HepG2 (cell line): ENCODE results near the gene TBL2. TPM values are rescaled to one million over a fixed set of nuclear protein-coding genes. Genes with fewer than 3 reads are reported as not detected.

Source experiments
- AGO1 ChIP-seq: fragments of 200-400 bp; formaldehyde crosslinking; IDR thresholded peaks from 2 replicates; pipeline ENCODE4 v1.6.1; 2017; ENCODE audit warnings: mild to moderate bottlenecking, low read depth, low read length, moderate library complexity; ENCODE audit not compliant: poor library complexity, severe bottlenecking
- ASH2L ChIP-seq: fragments of 300-600, 200-600 bp; sonication (generic); IDR thresholded peaks from 2 replicates; pipeline ENCODE4 v1.7.0; 2017; ENCODE audit warnings: low read depth, mild to moderate bottlenecking, moderate library complexity, mixed read lengths, low read length; ENCODE audit not compliant: insufficient read length
- DZIP1 ChIP-seq: sonication (generic); formaldehyde crosslinking; IDR thresholded peaks from 2 replicates; pipeline ENCODE4 v1.5.0; 2020; ENCODE audit warnings: mild to moderate bottlenecking, missing genetic modification reagents
- EHMT2 ChIP-seq: fragments of 200-600 bp; sonication (generic); IDR thresholded peaks from 2 replicates; pipeline ENCODE4 v1.7.0; 2017; ENCODE audit warnings: antibody characterized with exemption, low read depth, low read length, borderline replicate concordance
- ELF4 ChIP-seq: sonication (generic); formaldehyde crosslinking; IDR thresholded peaks from 2 replicates; pipeline ENCODE4 v1.5.0; 2020; ENCODE audit warnings: missing genetic modification reagents, mild to moderate bottlenecking, moderate library complexity, borderline replicate concordance
- HMG20B ChIP-seq: conservative IDR thresholded peaks from 2 replicates; pipeline ENCODE4 v1.6.1; 2016; ENCODE audit warnings: missing genetic modification reagents, missing compliant biosample characterization
- JARID2 ChIP-seq: sonication (generic); formaldehyde crosslinking; IDR thresholded peaks from 2 replicates; pipeline ENCODE4 v1.8.1; 2023; ENCODE audit warnings: missing genetic modification reagents, inconsistent platforms; ENCODE audit not compliant: insufficient replicate concordance
- KAT8 ChIP-seq: IDR thresholded peaks from 2 replicates; pipeline ENCODE4 v1.6.1; 2016; ENCODE audit warnings: missing genetic modification reagents, missing compliant biosample characterization
- MAFG ChIP-seq: sonication (generic); formaldehyde crosslinking; IDR thresholded peaks from 2 replicates; pipeline ENCODE4 v1.5.1; 2020; ENCODE audit warnings: mild to moderate bottlenecking, missing genetic modification reagents
- NR2C2 ChIP-seq: sonication (generic); formaldehyde crosslinking; IDR thresholded peaks from 2 replicates; pipeline ENCODE4 v1.4.0; 2020; ENCODE audit warnings: missing genetic modification reagents, mild to moderate bottlenecking, moderate library complexity, borderline replicate concordance
- SKI ChIP-seq: fragments of 450-650 bp; IDR thresholded peaks from one replicate; pipeline ENCODE4 v1.6.1; 2018; ENCODE audit warnings: mild to moderate bottlenecking; ENCODE audit not compliant: partially characterized antibody
- SNAI1 ChIP-seq: sonication (generic); formaldehyde crosslinking; IDR thresholded peaks from 2 replicates; pipeline ENCODE4 v1.5.0; 2020; ENCODE audit warnings: mild to moderate bottlenecking, missing genetic modification reagents, borderline replicate concordance
- TBX2 ChIP-seq: sonication (generic); formaldehyde crosslinking; IDR thresholded peaks from 2 replicates; pipeline ENCODE4 v1.5.0; 2020; ENCODE audit warnings: missing genetic modification reagents, mild to moderate bottlenecking, borderline replicate concordance
- TP53 ChIP-seq: sonication (generic); formaldehyde crosslinking; conservative IDR thresholded peaks from 2 replicates; pipeline ENCODE4 v1.4.0; 2020; ENCODE audit warnings: missing genetic modification reagents
- ZNF136 ChIP-seq: sonication (generic); formaldehyde crosslinking; IDR thresholded peaks from 2 replicates; pipeline ENCODE4 v1.8.1; 2022; ENCODE audit warnings: low read depth, mild to moderate bottlenecking, moderate library complexity, missing genetic modification reagents
- ZNF460 ChIP-seq: sonication (generic); formaldehyde crosslinking; IDR thresholded peaks from 2 replicates; pipeline ENCODE4 v1.5.1; 2020; ENCODE audit warnings: missing genetic modification reagents, mild to moderate bottlenecking, borderline replicate concordance
- ZNF556 ChIP-seq: sonication (generic); formaldehyde crosslinking; IDR thresholded peaks from 2 replicates; pipeline ENCODE4 v1.4.0; 2020; ENCODE audit warnings: mild to moderate bottlenecking, missing genetic modification reagents, borderline replicate concordance
- ZNF770 ChIP-seq: sonication (generic); formaldehyde crosslinking; IDR thresholded peaks from 2 replicates; pipeline ENCODE4 v1.5.0; 2020; ENCODE audit warnings: mild to moderate bottlenecking, missing genetic modification reagents
- polyA plus RNA-seq, 8 experiments: library from polyadenylated mRNA; depleted of rRNA in 3 of 8; stranded (reverse) in 7 of 8; unstranded in 1 of 8; fragments of >200 nt; fragmentation: Illumina TruSeq in 4 of 8; extraction: Trizol in 4 of 8; gene quantifications; 2 replicates each; pipeline versions ENCODE4 v1.2.1 to v1.2.3, GENCODE V29; 2011 to 2016; ENCODE audit warnings: low read depth in 4 of 8, missing spikeins in 1 of 8, mixed read lengths in 1 of 8; ENCODE audit not compliant: insufficient read depth in 1 of 8
- total RNA-seq, 5 experiments: library from RNA; depleted of rRNA; stranded (reverse); fragments of >200 nt; fragmentation: Illumina TruSeq; extraction: Trizol; gene quantifications; 2 replicates each; pipeline ENCODE4 v1.2.3, GENCODE V29; 2016; ENCODE audit warnings: low read depth in 1 of 5
- TF ChIP-seq, protein P1 (sequence below): fragments of 450-650 bp; IDR thresholded peaks from 2 replicates; pipeline ENCODE4 v1.6.1; 2017
- TF ChIP-seq, protein P2 (sequence below): sonication (generic); formaldehyde crosslinking; IDR thresholded peaks from 2 replicates; pipeline ENCODE4 v1.5.0; 2020; ENCODE audit warnings: mild to moderate bottlenecking, low read depth, missing genetic modification reagents, borderline replicate concordance
- TF ChIP-seq, protein P3 (sequence below): sonication (generic); formaldehyde crosslinking; IDR thresholded peaks from 2 replicates; pipeline ENCODE4 v1.8.1; 2023; ENCODE audit warnings: mild to moderate bottlenecking, missing genetic modification reagents

TBL2 gene
- total and polyA plus RNA-seq, 2 of the 13 experiments (the other 11 are each of a cell fraction or from before 2014, with no cell fraction given), result 43.4 to 47.2 TPM

DNA sequence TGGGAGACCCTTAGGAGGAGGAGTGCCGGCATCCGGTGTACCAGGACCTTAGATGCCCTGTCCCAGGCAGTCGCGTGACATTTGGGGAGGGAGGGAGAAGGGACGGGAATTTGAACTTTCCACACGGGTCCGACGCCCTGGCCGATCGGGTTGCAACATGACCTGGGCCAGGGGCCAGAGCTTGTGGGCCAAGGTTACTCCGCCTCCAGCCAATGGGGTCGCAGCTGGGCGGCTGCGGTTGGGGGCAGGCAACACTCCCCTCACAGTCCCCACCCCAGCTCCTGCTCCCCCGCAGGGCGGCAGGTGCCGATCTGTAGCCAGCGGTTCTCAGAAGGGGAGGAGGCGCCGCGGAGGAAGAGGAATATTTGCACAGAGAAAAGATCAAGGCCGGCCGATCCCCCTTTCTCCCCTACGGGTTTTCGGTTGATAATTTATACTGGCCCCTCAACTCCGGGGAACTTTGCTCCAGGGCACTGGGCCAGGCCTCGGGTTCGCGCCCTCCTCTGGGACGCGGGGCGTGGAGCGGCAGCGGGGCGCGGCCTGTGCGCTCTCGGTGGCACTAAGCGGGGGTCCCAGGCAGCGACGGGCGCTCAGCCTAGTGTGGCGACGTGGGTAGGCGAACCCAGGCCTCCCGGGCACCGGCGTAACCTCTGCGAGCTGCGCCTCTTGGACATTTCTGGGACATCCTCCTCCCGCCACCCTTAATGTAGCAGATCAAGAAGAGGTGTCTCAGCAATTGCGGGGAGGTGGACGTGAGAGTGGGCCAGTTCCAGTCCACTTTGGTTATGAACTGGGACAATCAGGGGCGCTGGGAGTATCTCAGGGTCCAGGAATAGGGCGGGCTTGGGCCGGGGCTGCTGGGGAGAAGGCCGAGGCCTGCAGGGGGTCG is 44.8 kb upstream of the TBL2 start (continued):
- TF ChIP-seq DZIP1, result peak; percentile 95
- no peak for TF ChIP-seq TP53 (CRISPR knock-in tag)
- no peak; the same call in 1 of the 2 replicates for TF ChIP-seq KAT8 (CRISPR knock-in tag)
- TF ChIP-seq JARID2, result no peak
- no peak; the same call in 1 of the 2 replicates for TF ChIP-seq ZNF460 (CRISPR knock-in tag)
- TF ChIP-seq ASH2L, result peak; percentile 77
- TF ChIP-seq, protein P1, sequence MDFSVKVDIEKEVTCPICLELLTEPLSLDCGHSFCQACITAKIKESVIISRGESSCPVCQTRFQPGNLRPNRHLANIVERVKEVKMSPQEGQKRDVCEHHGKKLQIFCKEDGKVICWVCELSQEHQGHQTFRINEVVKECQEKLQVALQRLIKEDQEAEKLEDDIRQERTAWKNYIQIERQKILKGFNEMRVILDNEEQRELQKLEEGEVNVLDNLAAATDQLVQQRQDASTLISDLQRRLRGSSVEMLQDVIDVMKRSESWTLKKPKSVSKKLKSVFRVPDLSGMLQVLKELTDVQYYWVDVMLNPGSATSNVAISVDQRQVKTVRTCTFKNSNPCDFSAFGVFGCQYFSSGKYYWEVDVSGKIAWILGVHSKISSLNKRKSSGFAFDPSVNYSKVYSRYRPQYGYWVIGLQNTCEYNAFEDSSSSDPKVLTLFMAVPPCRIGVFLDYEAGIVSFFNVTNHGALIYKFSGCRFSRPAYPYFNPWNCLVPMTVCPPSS, result no peak
- TF ChIP-seq, protein P2, sequence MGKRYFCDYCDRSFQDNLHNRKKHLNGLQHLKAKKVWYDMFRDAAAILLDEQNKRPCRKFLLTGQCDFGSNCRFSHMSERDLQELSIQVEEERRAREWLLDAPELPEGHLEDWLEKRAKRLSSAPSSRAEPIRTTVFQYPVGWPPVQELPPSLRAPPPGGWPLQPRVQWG (CRISPR knock-in tag), result no peak
- TF ChIP-seq ELF4 (CRISPR knock-in tag), result peak; percentile 62
- 0 out of 2 replicates have a peak, but pooled peaks have one; percentile 15 for TF ChIP-seq ZNF556
- peak; percentile 70 for TF ChIP-seq ZNF770 (CRISPR knock-in tag)
- TF ChIP-seq, protein P3, sequence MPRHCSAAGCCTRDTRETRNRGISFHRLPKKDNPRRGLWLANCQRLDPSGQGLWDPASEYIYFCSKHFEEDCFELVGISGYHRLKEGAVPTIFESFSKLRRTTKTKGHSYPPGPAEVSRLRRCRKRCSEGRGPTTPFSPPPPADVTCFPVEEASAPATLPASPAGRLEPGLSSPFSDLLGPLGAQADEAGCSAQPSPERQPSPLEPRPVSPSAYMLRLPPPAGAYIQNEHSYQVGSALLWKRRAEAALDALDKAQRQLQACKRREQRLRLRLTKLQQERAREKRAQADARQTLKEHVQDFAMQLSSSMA (CRISPR knock-in tag), result 0 out of 2 replicates have a peak, but pooled peaks have one; percentile 18
- TF ChIP-seq ZNF136, result no peak
- no peak for TF ChIP-seq EHMT2
- TF ChIP-seq SNAI1 (CRISPR knock-in tag), result no peak
- TF ChIP-seq MAFG, result no peak
- TF ChIP-seq TBX2 (CRISPR knock-in tag), result peak; percentile 97
- TF ChIP-seq HMG20B (CRISPR knock-in tag), result peak; percentile 90
- peak; percentile 74 for TF ChIP-seq SKI
- peak; percentile 36 for TF ChIP-seq AGO1
- peak; percentile 91 for TF ChIP-seq NR2C2
